Dendritic cell treated with granulocyte-macrophage colony-stimulating factor and Interleukin-4, amounts not matched to agents 40 ng/mL and 50 ng/mL, for 4 days (primary cell): ENCODE results near the gene KCNS3.

ENCODE experiments used
- H3K27ac Mint-ChIP-seq: one replicate; pipeline ENCODE4 v1.8.0; 2022; ENCODE audit warnings: mild to moderate bottlenecking, mixed read lengths
- H3K27me3 Mint-ChIP-seq: one replicate; pipeline ENCODE4 v1.8.0; 2022; ENCODE audit warnings: mild to moderate bottlenecking, mixed read lengths
- H3K36me3 Mint-ChIP-seq: one replicate; pipeline ENCODE4 v1.8.0; 2022; ENCODE audit warnings: low read depth, mixed read lengths
- H3K4me1 Mint-ChIP-seq: one replicate; pipeline ENCODE4 v1.8.0; 2022; ENCODE audit warnings: low read depth, mixed read lengths
- H3K4me3 Mint-ChIP-seq: one replicate; pipeline ENCODE4 v1.8.0; 2022; ENCODE audit warnings: mild to moderate bottlenecking, moderate library complexity, mixed read lengths
- H3K9me3 Mint-ChIP-seq: one replicate; pipeline ENCODE4 v1.8.0; 2022; ENCODE audit warnings: mixed read lengths
- intact Hi-C: fragments of 100-400 bp; cut with micrococcal nuclease; formaldehyde crosslinking; loops from one replicate; pipeline ENCODE4 v1.15.0; 2022

KCNS3 gene

GRCh38 chr2:17899871-17900270 is 21.4 kb downstream of the KCNS3 start:
- Mint-ChIP-seq H3K36me3 (no peaks in the 10 kb centered on the region), H3K4me1 (no peaks in the 10 kb centered on the region), H3K4me3 (no peak overlapping the region), H3K27ac (no peak overlapping the region), H3K27me3 (peaks cover 2% of the 10 kb centered on the region), H3K9me3 (no peaks in the 10 kb centered on the region)
- intact Hi-C loops: no loop called here

- no peak overlapping the region for H3K27ac Mint-ChIP-seq
- H3K4me3 Mint-ChIP-seq: no peak overlapping the region
- intact Hi-C loops: no loop called here
- no peaks in the 10 kb centered on the region for H3K4me1 Mint-ChIP-seq
- no peaks in the 10 kb centered on the region for H3K36me3 Mint-ChIP-seq
- H3K27me3 Mint-ChIP-seq: no peaks in the 10 kb centered on the region
- H3K9me3 Mint-ChIP-seq: no peaks in the 10 kb centered on the region
Observed at GRCh38 chr2:17901246-17901645, 22.8 kb downstream of the KCNS3 start.

- Mint-ChIP-seq H3K9me3 (no peaks in the 10 kb centered on the region), H3K36me3 (no peaks in the 10 kb centered on the region), H3K27ac (no peak overlapping the region), H3K4me1 (no peaks in the 10 kb centered on the region), H3K4me3 (no peak overlapping the region), H3K27me3 (peaks cover 2% of the 10 kb centered on the region)
- intact Hi-C loops: no loop called here
Observed at GRCh38 chr2:17910980-17911379, 32.5 kb downstream of the KCNS3 start.

GRCh38 chr2:17911491-17912260 is 33.2 kb downstream of the KCNS3 start:
- no peak overlapping the region for H3K27ac Mint-ChIP-seq
- peaks cover 1% of the 10 kb centered on the region for H3K27me3 Mint-ChIP-seq
- no peak overlapping the region for H3K4me3 Mint-ChIP-seq
- no peaks in the 10 kb centered on the region for H3K4me1 Mint-ChIP-seq
- H3K36me3 Mint-ChIP-seq: no peaks in the 10 kb centered on the region
- no peaks in the 10 kb centered on the region for H3K9me3 Mint-ChIP-seq
- intact Hi-C loops: no loop called here

GRCh38 chr2:17912266-17912691 is 33.8 kb downstream of the KCNS3 start:
- H3K36me3 Mint-ChIP-seq: no peaks in the 10 kb centered on the region
- no peaks in the 10 kb centered on the region for H3K9me3 Mint-ChIP-seq
- H3K27ac Mint-ChIP-seq: no peak overlapping the region
- no peak overlapping the region for H3K4me3 Mint-ChIP-seq
- H3K4me1 Mint-ChIP-seq: no peaks in the 10 kb centered on the region
- no peaks in the 10 kb centered on the region for H3K27me3 Mint-ChIP-seq
- intact Hi-C loops: no loop called here

- intact Hi-C loops: no loop called here
- Mint-ChIP-seq H3K36me3 (no peaks in the 10 kb centered on the region), H3K9me3 (no peaks in the 10 kb centered on the region), H3K4me1 (peaks cover 5% of the 10 kb centered on the region), H3K27me3 (no peaks in the 10 kb centered on the region), H3K4me3 (no peak overlapping the region), H3K27ac (no peak overlapping the region)
Observed at GRCh38 chr2:17915099-17915498, 36.6 kb downstream of the KCNS3 start.

GRCh38 chr2:17915811-17916518 is 37.5 kb downstream of the KCNS3 start:
- Mint-ChIP-seq H3K27me3 (no peaks in the 10 kb centered on the region), H3K36me3 (no peaks in the 10 kb centered on the region), H3K27ac (no peak overlapping the region), H3K4me1 (peaks cover 5% of the 10 kb centered on the region), H3K4me3 (no peak overlapping the region), H3K9me3 (no peaks in the 10 kb centered on the region)
- intact Hi-C loops: no loop called here

- H3K9me3 Mint-ChIP-seq: no peaks in the 10 kb centered on the region
- no peaks in the 10 kb centered on the region for H3K36me3 Mint-ChIP-seq
- intact Hi-C loops: no loop called here
- H3K27me3 Mint-ChIP-seq: no peaks in the 10 kb centered on the region
- H3K4me1 Mint-ChIP-seq: peaks cover 5% of the 10 kb centered on the region
- H3K4me3 Mint-ChIP-seq: no peak overlapping the region
- no peak overlapping the region for H3K27ac Mint-ChIP-seq
Observed at GRCh38 chr2:17916584-17916983, 38.1 kb downstream of the KCNS3 start.

GRCh38 chr2:17918789-17919188 is 40.3 kb downstream of the KCNS3 start:
- no peaks in the 10 kb centered on the region for H3K27me3 Mint-ChIP-seq
- peaks cover 5% of the 10 kb centered on the region for H3K4me1 Mint-ChIP-seq
- no peaks in the 10 kb centered on the region for H3K36me3 Mint-ChIP-seq
- intact Hi-C loops: no loop called here
- no peaks in the 10 kb centered on the region for H3K9me3 Mint-ChIP-seq
- H3K27ac Mint-ChIP-seq: no peak overlapping the region
- no peak overlapping the region for H3K4me3 Mint-ChIP-seq

- no peaks in the 10 kb centered on the region for H3K4me1 Mint-ChIP-seq
- no peaks in the 10 kb centered on the region for H3K36me3 Mint-ChIP-seq
- H3K27ac Mint-ChIP-seq: no peak overlapping the region
- no peaks in the 10 kb centered on the region for H3K9me3 Mint-ChIP-seq
- H3K27me3 Mint-ChIP-seq: no peaks in the 10 kb centered on the region
- H3K4me3 Mint-ChIP-seq: no peak overlapping the region
- intact Hi-C loops: no loop called here
Observed at GRCh38 chr2:17930773-17931172, 52.3 kb downstream of the KCNS3 start.

GRCh38 chr2:17933256-17933655 is 54.8 kb downstream of the KCNS3 start:
- H3K27me3 Mint-ChIP-seq: no peaks in the 10 kb centered on the region
- H3K36me3 Mint-ChIP-seq: no peaks in the 10 kb centered on the region
- H3K27ac Mint-ChIP-seq: no peak overlapping the region
- intact Hi-C loops: no loop called here
- no peaks in the 10 kb centered on the region for H3K9me3 Mint-ChIP-seq
- H3K4me1 Mint-ChIP-seq: no peaks in the 10 kb centered on the region
- H3K4me3 Mint-ChIP-seq: no peak overlapping the region

GRCh38 chr2:17934721-17935120 is 56.3 kb downstream of the KCNS3 start:
- Mint-ChIP-seq H3K36me3 (no peaks in the 10 kb centered on the region), H3K27me3 (no peaks in the 10 kb centered on the region), H3K4me1 (no peaks in the 10 kb centered on the region), H3K27ac (no peak overlapping the region), H3K9me3 (no peaks in the 10 kb centered on the region), H3K4me3 (no peak overlapping the region)
- intact Hi-C loops: no loop called here

GRCh38 chr2:17935242-17935885 is 56.9 kb downstream of the KCNS3 start:
- Mint-ChIP-seq H3K4me3 (no peak overlapping the region), H3K36me3 (no peaks in the 10 kb centered on the region), H3K27ac (no peak overlapping the region), H3K9me3 (no peaks in the 10 kb centered on the region), H3K27me3 (no peaks in the 10 kb centered on the region), H3K4me1 (no peaks in the 10 kb centered on the region)
- intact Hi-C loops: no loop called here

- no peak overlapping the region for H3K27ac Mint-ChIP-seq
- no peak overlapping the region for H3K4me3 Mint-ChIP-seq
- no peaks in the 10 kb centered on the region for H3K27me3 Mint-ChIP-seq
- intact Hi-C loops: no loop called here
- H3K9me3 Mint-ChIP-seq: no peaks in the 10 kb centered on the region
- H3K4me1 Mint-ChIP-seq: no peaks in the 10 kb centered on the region
- H3K36me3 Mint-ChIP-seq: no peaks in the 10 kb centered on the region
Observed at GRCh38 chr2:17936599-17936998, 58.1 kb downstream of the KCNS3 start.
